Testis (tissue), 3 donors: ENCODE results near the gene ASL. TPM values are rescaled to one million over a fixed set of nuclear protein-coding genes. Genes with fewer than 3 reads are reported as not detected.
"Not testable (repeated sequence)": the region's sequence is repeated elsewhere in the genome, so short reads cannot be mapped to it uniquely, and the experiment has no call there.

Experiments used
- DNase-seq: peaks from one replicate; pipeline ENCODE4 v3.0.0-alpha.2; 2019
- H3K27ac ChIP-seq, 2 donors: fragments of 200-600 bp; sonication (generic); one replicate each; pipeline ENCODE4 v1.5.1; 2019
- H3K27me3 ChIP-seq: fragments of 200-600 bp; sonication (generic); one replicate; pipeline ENCODE4 v1.5.1; 2019
- H3K36me3 ChIP-seq: fragments of 200-600 bp; sonication (generic); one replicate; pipeline ENCODE4 v1.5.1; 2017; ENCODE audit warnings: low read depth; ENCODE audit errors: missing control alignments
- H3K4me1 ChIP-seq: fragments of 200-600 bp; sonication (generic); one replicate; pipeline ENCODE4 v1.5.1; 2019
- H3K4me3 ChIP-seq, 2 donors: fragments of 200-600 bp; sonication (generic); one replicate each; pipeline ENCODE4 v1.5.1; 2017 to 2019
- H3K9me3 ChIP-seq: fragments of 200-600 bp; sonication (generic); one replicate; pipeline ENCODE4 v1.5.1; 2017
- CTCF ChIP-seq, 3 experiments: fragments of 450-650 bp in 2 of 3; fragments of 200-600 bp in 1 of 3; sonication (generic) in 1 of 3; IDR thresholded peaks; one replicate each; pipeline ENCODE4 v1.5.1; 2016 to 2019; ENCODE audit warnings: antibody characterized with exemption in 3 of 3, mild to moderate bottlenecking in 2 of 3, moderate library complexity in 1 of 3
- POLR2A ChIP-seq: fragments of 450-650 bp; IDR thresholded peaks from one replicate; pipeline ENCODE4 v1.6.1; 2017; ENCODE audit warnings: antibody characterized with exemption, mild to moderate bottlenecking, moderate library complexity
- WGBS, 2 donors: methylation state at CpG; one replicate each; pipeline ENCODE4 v1.1.5; 2018; 5-methylcytosine and 5-hydroxymethylcytosine counted together
- intact Hi-C: fragments of 100-400 bp; cut with DNase I; formaldehyde crosslinking; loops from one replicate; pipeline ENCODE4 v1.15.1; 2023; ENCODE audit warnings: low total_unique reads
- polyA plus RNA-seq: library from polyadenylated mRNA; stranded (reverse); fragments of 350-450 nt; fragmentation: Illumina TruSeq; extraction: RNeasy Lipid Tissue Mini Kit (QIAGEN cat#74804); gene quantifications from one replicate; pipeline ENCODE4 v1.2.3, GENCODE V29; 2014; ENCODE audit warnings: low read depth, low replicate concordance; ENCODE audit not compliant: insufficient read depth
- total RNA-seq, 2 donors: library from RNA; depleted of rRNA; stranded (reverse); fragments of >200 nt; gene quantifications; one replicate each; pipeline ENCODE4 v1.2.3, GENCODE V29; 2016

ASL gene
- total and polyA plus RNA-seq, 3 donors from 2014 or later: 9.5 to 15.9 (median 12.0) TPM

DNA sequence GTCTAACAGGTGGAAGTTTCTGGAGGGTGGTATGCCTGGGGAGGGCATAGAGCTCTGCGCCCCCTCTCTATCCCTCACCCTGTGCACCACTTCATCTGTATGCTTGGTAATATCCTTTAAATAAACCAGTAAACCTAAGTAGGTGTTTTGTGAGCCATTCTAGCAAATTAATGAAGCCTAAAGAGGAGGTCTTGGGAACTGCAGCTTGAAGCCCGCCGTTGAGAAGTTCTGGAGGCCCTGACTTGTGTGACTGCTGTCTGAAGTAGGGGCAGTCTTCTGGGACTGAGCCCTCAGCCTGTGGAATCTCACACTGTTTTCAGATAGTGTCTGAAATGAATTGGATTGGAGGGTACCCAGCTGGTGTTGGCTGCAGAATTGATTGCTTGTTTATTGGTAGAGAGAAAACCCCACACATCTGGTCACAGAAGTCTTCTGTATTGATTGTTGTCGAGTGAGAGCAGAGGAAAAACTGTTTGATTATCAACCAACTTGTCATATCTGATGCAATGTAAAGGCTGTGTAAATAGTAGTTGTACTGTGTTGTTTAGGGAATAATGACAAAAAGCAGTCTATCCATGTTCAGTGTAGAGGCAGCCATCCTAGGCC lies 43.7 kb downstream of the ASL start:
- intact Hi-C loops: no loop called here
- H3K36me3 ChIP-seq: no peaks in the 10 kb centered on the region
- DNase-seq: no peak
- TF ChIP-seq CTCF (IDR thresholded peaks at IDR 0.05) (no peak), POLR2A (no peak)
- no peaks in the 10 kb centered on the region for H3K27me3 ChIP-seq
- H3K4me1 ChIP-seq: peaks cover 18% of the 10 kb centered on the region
- 82 to 88% methylated on average over 4 of the region's 4 CpGs for WGBS, 2 donors
- no peaks in the 10 kb centered on the region for H3K9me3 ChIP-seq
- no peak overlapping the region for H3K27ac ChIP-seq
- H3K4me3 ChIP-seq: no peak overlapping the region

DNA sequence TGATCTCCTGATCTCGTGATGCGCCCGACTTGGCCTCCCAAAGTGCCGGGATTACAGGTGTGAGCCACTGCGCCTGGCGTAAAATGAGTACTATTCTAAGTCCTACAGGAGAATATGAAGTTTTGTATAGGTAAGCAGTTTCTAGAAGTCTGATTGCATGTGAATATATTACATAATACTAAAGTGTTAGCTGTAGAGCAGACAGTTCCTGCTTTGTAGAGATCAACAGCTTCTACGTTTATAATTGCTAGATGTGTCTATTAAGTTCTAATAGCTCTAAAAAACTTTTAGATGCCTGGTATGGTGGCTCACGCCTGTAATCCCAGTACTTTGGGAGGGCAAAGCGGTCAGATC lies 47.5 kb downstream of the ASL start:
- intact Hi-C loops: no loop called here
- Histone ChIP-seq H3K27me3 (no peaks in the 10 kb centered on the region), H3K36me3 (no peaks in the 10 kb centered on the region), H3K4me1 (peaks cover 23% of the 10 kb centered on the region), H3K9me3 (no peaks in the 10 kb centered on the region), H3K27ac (no peak overlapping the region), H3K4me3 (no peak overlapping the region)
- no peak for TF ChIP-seq POLR2A
- no peak for TF ChIP-seq CTCF (IDR thresholded peaks at IDR 0.05)
- no peak for DNase-seq
- 75 to 79% methylated on average over 9 of the region's 9 CpGs for WGBS, 2 donors

GRCh38 chr7:66124569-66124861 lies 48.9 kb downstream of the ASL start:
- H3K27me3 ChIP-seq, DNase-seq, H3K9me3 ChIP-seq, H3K27ac ChIP-seq, intact Hi-C loops, H3K36me3 ChIP-seq, H3K4me3 ChIP-seq: not testable (repeated sequence)
- 43 to 54% methylated on average over 5 of the region's 5 CpGs for WGBS, 2 donors
- H3K4me1 ChIP-seq: peaks cover 14% of the 10 kb centered on the region

DNA sequence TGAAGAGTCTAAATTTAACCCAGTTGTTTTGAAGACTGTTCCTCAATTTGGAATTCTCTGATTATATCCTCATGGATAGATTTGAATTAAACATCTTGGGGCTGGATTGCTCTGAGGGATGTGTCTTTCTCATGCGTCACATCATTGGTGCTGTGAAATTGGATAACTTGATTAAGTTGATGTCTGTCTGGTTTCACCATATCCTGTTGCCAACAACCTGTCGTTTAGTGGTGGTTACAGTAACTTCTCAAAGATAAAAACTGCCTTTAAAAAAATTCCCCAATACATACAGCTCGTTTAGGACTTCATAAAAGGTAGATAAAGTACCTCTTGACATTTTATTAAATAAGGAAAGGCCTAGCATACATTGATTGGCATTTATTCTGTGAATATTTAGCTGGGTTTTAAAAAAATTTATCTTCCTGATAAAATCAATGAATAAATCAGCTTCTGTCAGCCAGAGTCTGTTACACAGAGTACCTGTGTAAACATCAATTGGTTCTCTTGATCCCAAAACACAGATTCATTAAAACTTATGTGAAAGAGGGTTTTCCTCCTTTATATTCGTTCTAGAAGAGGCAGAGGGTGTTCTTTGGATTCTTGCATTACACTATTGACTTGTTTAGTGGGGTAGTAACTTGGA lies 49.6 kb downstream of the ASL start:
- Histone ChIP-seq H3K36me3 (no peaks in the 10 kb centered on the region), H3K27ac (peak overlapping the region in 1 of 2 donors; percentile 8), H3K4me1 (peaks cover 14% of the 10 kb centered on the region), H3K4me3 (no peak overlapping the region), H3K27me3 (no peaks in the 10 kb centered on the region), H3K9me3 (no peaks in the 10 kb centered on the region)
- no peak for DNase-seq
- WGBS, 2 donors: 36 to 41% methylated on average over 4 of the region's 4 CpGs
- TF ChIP-seq POLR2A (no peak), CTCF (IDR thresholded peaks at IDR 0.05) (no peak)
- intact Hi-C loops: no loop called here

GRCh38 chr7:66125781-66126352 lies 50.2 kb downstream of the ASL start:
- DNase-seq, H3K4me3 ChIP-seq, H3K27me3 ChIP-seq, intact Hi-C loops, H3K36me3 ChIP-seq, H3K9me3 ChIP-seq: not testable (repeated sequence)
- H3K4me1 ChIP-seq: peaks cover 14% of the 10 kb centered on the region
- 53 to 62% methylated on average over 6 of the region's 6 CpGs for WGBS, 2 donors
- H3K27ac ChIP-seq: peak overlapping the region in 1 of 2 donors; percentile 8

DNA sequence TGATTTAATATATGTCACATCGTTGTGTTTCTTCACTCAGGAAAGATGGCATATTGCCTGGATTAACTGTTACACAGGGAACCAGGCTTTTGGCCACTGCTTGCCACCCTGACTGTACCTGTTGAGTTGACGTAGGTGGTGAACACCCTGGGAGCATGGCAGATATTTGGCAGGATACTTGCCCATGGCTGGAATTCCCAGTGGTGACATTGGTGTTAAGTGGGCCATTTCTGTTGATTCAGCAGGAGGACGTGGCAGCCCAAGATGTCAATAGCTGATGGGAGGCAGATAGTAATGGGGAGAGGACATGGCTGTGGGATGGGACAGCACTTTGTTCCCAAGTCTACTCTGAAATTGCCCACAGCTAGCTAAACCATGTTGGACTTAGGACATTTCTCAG lies 51.6 kb downstream of the ASL start:
- DNase-seq, H3K36me3 ChIP-seq, H3K27me3 ChIP-seq, intact Hi-C loops, H3K4me3 ChIP-seq, H3K9me3 ChIP-seq, H3K27ac ChIP-seq: not testable (repeated sequence)
- WGBS, 2 donors: 70 to 74% methylated on average over 3 of the region's 3 CpGs
- H3K4me1 ChIP-seq: peaks cover 14% of the 10 kb centered on the region
